ENCODE data around the gene STPG1.

DNA sequence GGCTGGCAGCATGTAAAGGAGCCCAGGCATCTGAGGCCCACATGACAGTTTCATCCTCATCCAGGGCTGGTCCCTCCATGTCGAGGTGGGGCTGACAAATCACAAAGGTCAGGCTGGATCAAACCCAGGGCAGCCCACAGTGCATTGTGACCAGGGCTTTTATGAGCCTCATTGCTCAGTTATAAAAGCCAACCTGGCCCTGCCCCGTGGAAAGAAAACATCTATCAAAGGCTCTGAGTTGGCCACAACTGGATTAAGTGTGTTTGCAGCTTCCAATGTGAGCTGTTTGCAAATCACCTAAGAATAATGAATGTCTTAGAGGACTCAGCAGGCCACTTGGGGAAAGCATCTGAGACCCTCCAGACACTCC is 49.0 kb downstream of the STPG1 start:
- TF ChIP-seq, protein P1, sequence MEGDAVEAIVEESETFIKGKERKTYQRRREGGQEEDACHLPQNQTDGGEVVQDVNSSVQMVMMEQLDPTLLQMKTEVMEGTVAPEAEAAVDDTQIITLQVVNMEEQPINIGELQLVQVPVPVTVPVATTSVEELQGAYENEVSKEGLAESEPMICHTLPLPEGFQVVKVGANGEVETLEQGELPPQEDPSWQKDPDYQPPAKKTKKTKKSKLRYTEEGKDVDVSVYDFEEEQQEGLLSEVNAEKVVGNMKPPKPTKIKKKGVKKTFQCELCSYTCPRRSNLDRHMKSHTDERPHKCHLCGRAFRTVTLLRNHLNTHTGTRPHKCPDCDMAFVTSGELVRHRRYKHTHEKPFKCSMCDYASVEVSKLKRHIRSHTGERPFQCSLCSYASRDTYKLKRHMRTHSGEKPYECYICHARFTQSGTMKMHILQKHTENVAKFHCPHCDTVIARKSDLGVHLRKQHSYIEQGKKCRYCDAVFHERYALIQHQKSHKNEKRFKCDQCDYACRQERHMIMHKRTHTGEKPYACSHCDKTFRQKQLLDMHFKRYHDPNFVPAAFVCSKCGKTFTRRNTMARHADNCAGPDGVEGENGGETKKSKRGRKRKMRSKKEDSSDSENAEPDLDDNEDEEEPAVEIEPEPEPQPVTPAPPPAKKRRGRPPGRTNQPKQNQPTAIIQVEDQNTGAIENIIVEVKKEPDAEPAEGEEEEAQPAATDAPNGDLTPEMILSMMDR (conservative IDR thresholded peaks at IDR 0.05) = no peak
- no peak for TF ChIP-seq ZFX (IDR thresholded peaks at IDR 0.05)

Data from C4-2B (cell line).